Upper lobe of right lung (tissue), 1 donor: ENCODE data around the gene ATAT1. TPM values are rescaled to one million over a fixed set of nuclear protein-coding genes. Genes with fewer than 3 reads are reported as not detected.
A peak's percentile ranks its signal among the peaks of the same experiment; 100 is the strongest.

Experiments used
- ATAC-seq: fragments of 200-7000 bp; cut with Tn5 transposase; one replicate; pipeline ENCODE4 v1.9.1; 2020; ENCODE audit warnings: mild to moderate bottlenecking, moderate library complexity
- DNase-seq: peaks from one replicate; pipeline ENCODE4 v3.0.0-alpha.2; 2020
- H3K27ac ChIP-seq: fragments of 200-600 bp; one replicate; pipeline ENCODE4 v1.8.0; 2022
- H3K27me3 ChIP-seq: fragments of 200-600 bp; one replicate; pipeline ENCODE4 v1.8.0; 2022; ENCODE audit warnings: mild to moderate bottlenecking
- H3K36me3 ChIP-seq: fragments of 200-600 bp; one replicate; pipeline ENCODE4 v1.8.0; 2022
- H3K4me1 ChIP-seq: fragments of 200-600 bp; one replicate; pipeline ENCODE4 v1.8.0; 2022
- H3K4me3 ChIP-seq: fragments of 200-600 bp; one replicate; pipeline ENCODE4 v1.8.0; 2022; ENCODE audit warnings: mild to moderate bottlenecking
- H3K9me3 ChIP-seq: fragments of 200-600 bp; one replicate; pipeline ENCODE4 v1.8.0; 2022
- CTCF ChIP-seq: fragments of 200-600 bp; IDR thresholded peaks from one replicate; pipeline ENCODE4 v1.8.0; 2022; ENCODE audit warnings: antibody characterized with exemption
- intact Hi-C: fragments of 100-400 bp; cut with DNase I; formaldehyde crosslinking; loops from one replicate; pipeline ENCODE4 v1.11.0; 2022
- total RNA-seq: library from RNA; stranded (reverse); fragmentation: NEBNext Ultra II Directional; extraction: Animal tissue kit (Norgen Biotek cat#: 25700); gene quantifications from one replicate; pipeline ENCODE4 v1.2.1, GENCODE V29; 2021
- donor health status: DM: no; HTN: yes; CAD: no; lungs with severe emphysema.

Gene ATAT1
- total RNA-seq, 1 donor from 2014 or later, result 7.8 TPM

DNA sequence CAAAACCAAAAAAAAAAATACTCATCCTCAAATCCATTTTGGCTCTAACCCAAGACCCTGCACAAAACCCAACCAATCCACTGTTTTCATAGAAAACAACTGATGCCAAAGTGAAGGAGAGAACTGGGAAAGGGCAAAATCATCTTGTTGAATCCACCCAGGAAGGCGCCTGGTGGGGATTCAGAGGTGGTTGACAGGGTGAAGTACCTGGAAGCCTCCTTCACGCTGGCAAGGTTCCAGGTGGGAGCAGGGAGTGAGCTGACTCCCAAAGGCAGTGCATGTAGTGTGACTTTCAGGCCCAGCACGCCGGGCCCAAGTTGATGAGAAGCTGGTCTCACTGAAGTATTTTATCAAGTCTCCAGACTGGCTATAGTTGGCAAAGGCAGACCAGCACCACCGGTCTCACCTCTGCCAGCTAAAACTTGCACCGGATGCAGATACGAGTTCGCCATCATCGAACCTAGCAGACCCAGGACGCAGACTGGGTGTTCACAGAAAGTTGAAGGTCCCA is 26.2 kb upstream of the ATAT1 start:
- H3K9me3 ChIP-seq, result no peaks in the 10 kb centered on the region
- ATAC-seq (no peak), DNase-seq (peak; percentile 69)
- intact Hi-C loops, result loop anchor here (5.0 kb wide), 1 partner anchor 118 kb away; no protein-coding TSS in a partner anchor
- no peaks in the 10 kb centered on the region for H3K4me1 ChIP-seq
- TF ChIP-seq CTCF, result no peak
- no peak overlapping the region for H3K27ac ChIP-seq
- H3K27me3 ChIP-seq, result no peaks in the 10 kb centered on the region
- H3K36me3 ChIP-seq, result peaks cover 52% of the 10 kb centered on the region
- no peak overlapping the region for H3K4me3 ChIP-seq

- Histone ChIP-seq H3K27me3 (no peaks in the 10 kb centered on the region), H3K27ac (no peak overlapping the region), H3K4me1 (no peaks in the 10 kb centered on the region), H3K9me3 (no peaks in the 10 kb centered on the region), H3K4me3 (no peak overlapping the region), H3K36me3 (peaks cover 61% of the 10 kb centered on the region)
- no peak for ATAC-seq
- intact Hi-C loops, result loop anchor here (5.0 kb wide), 1 partner anchor 119 kb away; no protein-coding TSS in a partner anchor
- DNase-seq, result no peak
- no peak for TF ChIP-seq CTCF
Measured at GRCh38 chr6:30601436-30601814, 25.2 kb upstream of the ATAT1 start.

DNA sequence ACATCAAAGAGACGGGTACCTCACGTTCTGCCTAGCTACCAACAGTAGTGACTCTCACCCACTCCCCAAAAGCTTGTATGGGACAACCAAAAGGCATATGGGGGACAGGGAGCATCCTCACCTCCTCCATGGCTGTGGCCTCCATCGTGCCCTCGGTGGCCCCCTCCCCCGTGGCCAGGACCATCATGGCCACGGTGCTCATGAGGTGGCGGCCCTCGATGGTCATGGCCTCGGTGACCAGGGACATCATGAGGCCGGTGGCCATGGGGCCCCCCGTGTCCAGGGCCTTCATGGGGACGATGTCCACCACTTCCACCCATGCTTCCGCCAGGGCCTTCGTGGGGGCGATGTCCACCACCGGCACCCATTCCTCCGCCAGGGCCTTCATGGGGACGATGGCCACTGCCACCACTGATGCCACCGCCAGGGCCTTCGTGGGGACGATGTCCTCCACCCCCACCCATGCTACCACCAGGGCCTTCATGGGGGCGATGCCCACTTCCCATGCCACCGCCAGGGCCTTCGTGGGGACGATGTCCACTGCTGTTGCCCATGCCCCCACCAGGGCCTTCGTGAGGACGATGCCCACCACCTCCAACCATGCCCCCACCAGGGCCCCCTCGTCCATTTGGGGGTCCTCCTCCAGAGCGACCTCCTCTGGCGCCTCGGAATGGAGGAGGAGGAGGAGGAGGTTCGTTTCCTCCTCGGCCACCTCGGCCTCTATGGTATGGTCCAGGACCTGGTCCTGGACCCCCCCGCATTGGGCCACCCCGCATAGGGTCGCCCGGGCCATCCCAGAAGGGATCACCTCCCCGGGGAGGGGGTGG is 24.6 kb upstream of the ATAT1 start:
- Histone ChIP-seq H3K4me1 (no peaks in the 10 kb centered on the region), H3K4me3 (no peak overlapping the region), H3K27ac (no peak overlapping the region), H3K36me3 (peaks cover 67% of the 10 kb centered on the region), H3K27me3 (no peaks in the 10 kb centered on the region), H3K9me3 (no peaks in the 10 kb centered on the region)
- TF ChIP-seq CTCF, result no peak
- DNase-seq (no peak), ATAC-seq (no peak)
- intact Hi-C loops, result loop anchor here (5.0 kb wide), 1 partner anchor 120 kb away; no protein-coding TSS in a partner anchor

GRCh38 chr6:30603961-30604360 is 22.7 kb upstream of the ATAT1 start:
- DNase-seq, result no peak
- peaks cover 86% of the 10 kb centered on the region for H3K36me3 ChIP-seq
- no peak for ATAC-seq
- no peaks in the 10 kb centered on the region for H3K9me3 ChIP-seq
- no peak overlapping the region for H3K4me3 ChIP-seq
- H3K4me1 ChIP-seq, result no peaks in the 10 kb centered on the region
- H3K27me3 ChIP-seq, result no peaks in the 10 kb centered on the region
- intact Hi-C loops, result loop anchor here (5.0 kb wide), 1 partner anchor 122 kb away; no protein-coding TSS in a partner anchor
- no peak for TF ChIP-seq CTCF
- H3K27ac ChIP-seq, result no peak overlapping the region

- no peak overlapping the region for H3K4me3 ChIP-seq
- no peak overlapping the region for H3K27ac ChIP-seq
- no peaks in the 10 kb centered on the region for H3K27me3 ChIP-seq
- ATAC-seq (no peak), DNase-seq (no peak)
- intact Hi-C loops, result no loop called here
- TF ChIP-seq CTCF, result no peak
- no peaks in the 10 kb centered on the region for H3K9me3 ChIP-seq
- H3K4me1 ChIP-seq, result peaks cover 30% of the 10 kb centered on the region
- peaks cover 48% of the 10 kb centered on the region for H3K36me3 ChIP-seq
Measured at GRCh38 chr6:30610065-30610464, 16.6 kb upstream of the ATAT1 start.
